ENCODE data around the gene FOXP1.

GRCh38 chr3:71525391-71525790 is 58.1 kb downstream of the FOXP1 start:
- TF ChIP-seq HDAC2 (IDR thresholded peaks at IDR 0.05; ENCODE audit: borderline replicate concordance in 1 of 2, low read depth in 2 of 2, low read length in 2 of 2) (no peak), POLR2A (IDR thresholded peaks at IDR 0.05; ENCODE audit: control extremely low read depth in 1 of 2, low read depth in 2 of 2, low read length in 2 of 2) (no peak), EZH2 (IDR thresholded peaks at IDR 0.05; ENCODE audit: low read depth, low read length, severe bottlenecking) (no peak)

Measured in H1 (cell line).